HG03103 (cell line): Measurements from ENCODE around the gene FHOD3.
"Not testable (repeated sequence)": the region's sequence is repeated elsewhere in the genome, so short reads cannot be mapped to it uniquely, and the experiment has no call there.

ENCODE experiments used
- ATAC-seq: cut with Tn5 transposase; IDR thresholded peaks from one replicate; pipeline ENCODE4 v1.9.1; 2021; ENCODE audit warnings: low read depth; ENCODE audit not compliant: unreplicated experiment

FHOD3 gene

GRCh38 chr18:36348331-36348730 lies 50.8 kb downstream of the FHOD3 start:
- no peak for ATAC-seq

- ATAC-seq, result no peak
These were observed 51.5 kb downstream of the FHOD3 start for GRCh38 chr18:36348971-36349417.

GRCh38 chr18:36349552-36349951 lies 52.0 kb downstream of the FHOD3 start:
- no peak for ATAC-seq

- ATAC-seq, result no peak
These were observed 52.7 kb downstream of the FHOD3 start for GRCh38 chr18:36350251-36350651.

- ATAC-seq, result no peak
These were observed 53.4 kb downstream of the FHOD3 start for GRCh38 chr18:36350839-36351469.

GRCh38 chr18:36352384-36352783 lies 54.9 kb downstream of the FHOD3 start:
- ATAC-seq, result no peak

GRCh38 chr18:36354989-36355388 lies 57.5 kb downstream of the FHOD3 start:
- no peak for ATAC-seq

GRCh38 chr18:36355511-36355910 lies 58.0 kb downstream of the FHOD3 start:
- ATAC-seq, result no peak

- ATAC-seq, result not testable (repeated sequence)
These were observed 59.2 kb downstream of the FHOD3 start for GRCh38 chr18:36356741-36357140.

GRCh38 chr18:36358141-36358540 lies 60.6 kb downstream of the FHOD3 start:
- no peak for ATAC-seq

- no peak for ATAC-seq
These were observed 62.9 kb downstream of the FHOD3 start for GRCh38 chr18:36360256-36360909.

- no peak for ATAC-seq
These were observed 67.6 kb downstream of the FHOD3 start for GRCh38 chr18:36364911-36365624.

- ATAC-seq, result no peak
These were observed 68.6 kb downstream of the FHOD3 start for GRCh38 chr18:36365836-36366775.

- ATAC-seq, result peak; percentile 51
These were observed 69.7 kb downstream of the FHOD3 start for GRCh38 chr18:36366994-36367839.

GRCh38 chr18:36368889-36369288 lies 71.4 kb downstream of the FHOD3 start:
- ATAC-seq, result no peak

GRCh38 chr18:36372903-36373311 lies 75.4 kb downstream of the FHOD3 start:
- ATAC-seq, result no peak

GRCh38 chr18:36374262-36374661 lies 76.7 kb downstream of the FHOD3 start:
- no peak for ATAC-seq

- no peak for ATAC-seq
These were observed 77.6 kb downstream of the FHOD3 start for GRCh38 chr18:36375118-36375517.

- no peak for ATAC-seq
These were observed 78.8 kb downstream of the FHOD3 start for GRCh38 chr18:36376361-36376760.

GRCh38 chr18:36377626-36378025 lies 80.1 kb downstream of the FHOD3 start:
- no peak for ATAC-seq
